ENCODE results near the gene TPRKB.
"Not testable (repeated sequence)": the region's sequence is repeated elsewhere in the genome, so short reads cannot be mapped to it uniquely, and the experiment has no call there.

The TPRKB gene

DNA sequence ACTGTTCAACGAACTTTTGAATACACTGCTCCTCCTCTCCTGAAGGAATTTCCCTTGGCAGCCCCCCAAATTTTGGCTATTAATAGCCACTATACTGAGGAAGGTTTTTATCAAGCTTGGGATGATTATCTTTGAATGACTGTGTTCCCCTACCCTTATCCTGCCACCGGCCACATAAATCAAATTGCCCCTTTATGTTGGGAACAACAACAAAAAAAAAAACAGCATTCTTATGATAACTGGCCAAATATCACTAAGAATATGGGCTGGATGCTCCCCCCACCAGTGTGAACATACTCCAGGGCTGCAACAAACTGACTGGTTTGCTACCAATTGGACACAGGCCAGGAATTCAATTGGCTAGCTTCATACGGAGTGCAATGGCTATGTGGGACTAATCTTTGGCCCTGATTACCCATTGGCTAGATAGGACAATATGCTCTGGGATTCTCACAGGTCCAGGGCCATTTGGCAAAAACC, 22.2 kb upstream of the TPRKB start:
- no peaks in the 10 kb centered on the region for H3K79me2 ChIP-seq (ENCODE audit: control insufficient read depth, low read length)
- H3K27ac ChIP-seq (ENCODE audit: low read depth, low read length) = no peak overlapping the region
- H3K27me3 ChIP-seq (ENCODE audit: control insufficient read depth, low read length) = no peaks in the 10 kb centered on the region
- no peak overlapping the region for H3K4me2 ChIP-seq (ENCODE audit: low read length)
- no peaks in the 10 kb centered on the region for H4K20me1 ChIP-seq (ENCODE audit: control insufficient read depth, insufficient read depth, low read depth, low read length)
- no peaks in the 10 kb centered on the region for H3K4me1 ChIP-seq (ENCODE audit: control insufficient read depth, low read length)
- no peaks in the 10 kb centered on the region for H3F3A ChIP-seq (ENCODE audit: control insufficient read depth, insufficient read depth)
- H3K36me3 ChIP-seq (ENCODE audit: control insufficient read depth, low read length) = peaks cover 37% of the 10 kb centered on the region
- no peaks in the 10 kb centered on the region for H3K9me3 ChIP-seq (ENCODE audit: control insufficient read depth, insufficient read depth, low read length)
- H3K4me3 ChIP-seq (ENCODE audit: low read length) = no peak overlapping the region
- TF ChIP-seq, protein P1, sequence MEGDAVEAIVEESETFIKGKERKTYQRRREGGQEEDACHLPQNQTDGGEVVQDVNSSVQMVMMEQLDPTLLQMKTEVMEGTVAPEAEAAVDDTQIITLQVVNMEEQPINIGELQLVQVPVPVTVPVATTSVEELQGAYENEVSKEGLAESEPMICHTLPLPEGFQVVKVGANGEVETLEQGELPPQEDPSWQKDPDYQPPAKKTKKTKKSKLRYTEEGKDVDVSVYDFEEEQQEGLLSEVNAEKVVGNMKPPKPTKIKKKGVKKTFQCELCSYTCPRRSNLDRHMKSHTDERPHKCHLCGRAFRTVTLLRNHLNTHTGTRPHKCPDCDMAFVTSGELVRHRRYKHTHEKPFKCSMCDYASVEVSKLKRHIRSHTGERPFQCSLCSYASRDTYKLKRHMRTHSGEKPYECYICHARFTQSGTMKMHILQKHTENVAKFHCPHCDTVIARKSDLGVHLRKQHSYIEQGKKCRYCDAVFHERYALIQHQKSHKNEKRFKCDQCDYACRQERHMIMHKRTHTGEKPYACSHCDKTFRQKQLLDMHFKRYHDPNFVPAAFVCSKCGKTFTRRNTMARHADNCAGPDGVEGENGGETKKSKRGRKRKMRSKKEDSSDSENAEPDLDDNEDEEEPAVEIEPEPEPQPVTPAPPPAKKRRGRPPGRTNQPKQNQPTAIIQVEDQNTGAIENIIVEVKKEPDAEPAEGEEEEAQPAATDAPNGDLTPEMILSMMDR (IDR thresholded peaks at IDR 0.05; ENCODE audit: low read depth, low read length, poor library complexity, severe bottlenecking) = no peak
- no peak for TF ChIP-seq EZH2phosphoT487 (IDR thresholded peaks at IDR 0.05; ENCODE audit: borderline replicate concordance, low read length)
- H3K9me2 ChIP-seq (replicated peaks; ENCODE audit: control insufficient read depth, low read length) = no peaks in the 10 kb centered on the region

DNA sequence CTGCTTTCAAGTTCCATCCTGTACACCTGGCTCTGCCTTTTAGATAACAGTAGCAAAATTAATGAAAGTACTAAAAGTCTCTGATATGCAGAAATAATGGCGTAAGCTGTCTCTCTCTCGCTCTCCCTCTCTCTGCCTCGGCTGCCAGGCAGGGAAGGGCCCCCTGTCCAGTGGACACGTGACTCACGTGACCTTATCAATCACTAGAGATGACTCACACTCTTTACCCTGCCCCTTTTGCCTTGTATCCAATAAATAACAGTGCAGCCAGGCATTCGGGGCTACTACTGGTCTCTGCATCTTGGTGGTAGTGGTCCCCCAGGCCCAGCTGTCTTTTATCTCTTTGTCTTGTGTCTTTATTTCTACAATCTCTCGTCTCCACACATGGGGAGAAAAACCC, 17.2 kb upstream of the TPRKB start:
- not testable (repeated sequence) for H3K36me3 ChIP-seq (ENCODE audit: control insufficient read depth, low read length); H3F3A ChIP-seq (ENCODE audit: control insufficient read depth, insufficient read depth); H3K4me2 ChIP-seq (ENCODE audit: low read length); H3K79me2 ChIP-seq (ENCODE audit: control insufficient read depth, low read length); H3K4me3 ChIP-seq (ENCODE audit: low read length); H3K4me1 ChIP-seq (ENCODE audit: control insufficient read depth, low read length); H3K27me3 ChIP-seq (ENCODE audit: control insufficient read depth, low read length); H3K9me2 ChIP-seq (replicated peaks; ENCODE audit: control insufficient read depth, low read length); H3K27ac ChIP-seq (ENCODE audit: low read depth, low read length); H4K20me1 ChIP-seq (ENCODE audit: control insufficient read depth, insufficient read depth, low read depth, low read length); H3K9me3 ChIP-seq (ENCODE audit: control insufficient read depth, insufficient read depth, low read length)

DNA sequence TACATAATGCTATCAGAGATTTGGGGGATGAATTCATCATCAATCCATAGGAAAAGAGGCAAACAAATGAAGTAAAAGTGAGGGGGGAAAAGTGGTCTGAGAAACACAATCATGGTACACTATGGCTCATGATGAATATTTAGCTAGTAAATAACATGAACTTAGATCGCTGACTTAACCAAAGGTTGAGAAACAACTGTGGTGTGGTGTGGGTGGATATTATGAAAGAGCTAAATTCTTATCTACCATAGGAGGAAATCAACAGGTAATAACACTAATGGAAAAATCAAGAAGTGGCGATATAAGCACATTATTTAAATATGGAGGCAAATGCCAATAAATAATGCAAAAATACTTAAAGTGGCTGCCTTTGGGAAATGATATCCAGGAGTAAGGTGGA, 12.2 kb upstream of the TPRKB start:
- no peak overlapping the region for H3K4me3 ChIP-seq (ENCODE audit: low read length)
- H3K79me2 ChIP-seq (ENCODE audit: control insufficient read depth, low read length) = no peaks in the 10 kb centered on the region
- no peak overlapping the region for H3K4me2 ChIP-seq (ENCODE audit: low read length)
- TF ChIP-seq, protein P1 (IDR thresholded peaks at IDR 0.05; ENCODE audit: low read depth, low read length, poor library complexity, severe bottlenecking) = no peak
- no peak for TF ChIP-seq EZH2phosphoT487 (IDR thresholded peaks at IDR 0.05; ENCODE audit: borderline replicate concordance, low read length)
- no peaks in the 10 kb centered on the region for H3K9me3 ChIP-seq (ENCODE audit: control insufficient read depth, insufficient read depth, low read length)
- no peak overlapping the region for H3K27ac ChIP-seq (ENCODE audit: low read depth, low read length)
- no peaks in the 10 kb centered on the region for H3K4me1 ChIP-seq (ENCODE audit: control insufficient read depth, low read length)
- H3K9me2 ChIP-seq (replicated peaks; ENCODE audit: control insufficient read depth, low read length) = no peaks in the 10 kb centered on the region
- H4K20me1 ChIP-seq (ENCODE audit: control insufficient read depth, insufficient read depth, low read depth, low read length) = no peaks in the 10 kb centered on the region
- no peaks in the 10 kb centered on the region for H3K27me3 ChIP-seq (ENCODE audit: control insufficient read depth, low read length)
- H3K36me3 ChIP-seq (ENCODE audit: control insufficient read depth, low read length) = no peaks in the 10 kb centered on the region
- H3F3A ChIP-seq (ENCODE audit: control insufficient read depth, insufficient read depth) = no peaks in the 10 kb centered on the region

DNA sequence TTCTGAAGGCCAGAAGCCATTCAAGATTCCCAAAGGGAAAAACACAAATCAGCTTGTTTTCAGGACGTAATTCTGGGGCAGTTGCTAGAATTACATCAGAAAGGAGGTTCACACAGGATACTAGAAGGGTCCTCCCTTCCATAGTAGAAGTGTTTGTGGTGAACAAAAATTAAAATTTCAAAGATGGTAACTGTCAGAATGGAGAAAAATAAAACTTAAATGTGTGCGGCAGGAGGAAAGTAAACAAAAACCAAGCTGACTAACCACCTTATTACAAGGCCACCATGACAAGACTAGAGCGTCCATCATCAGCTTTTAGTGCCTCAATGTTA, 9.7 kb upstream of the TPRKB start:
- Histone ChIP-seq H3K9me2 (replicated peaks; ENCODE audit: control insufficient read depth, low read length) (no peaks in the 10 kb centered on the region), H3K36me3 (ENCODE audit: control insufficient read depth, low read length) (no peaks in the 10 kb centered on the region)

More for the DNA sequence above, 9.7 kb upstream of the TPRKB start:
- H4K20me1 ChIP-seq (ENCODE audit: control insufficient read depth, insufficient read depth, low read depth, low read length) = no peaks in the 10 kb centered on the region
- H3K4me1 ChIP-seq (ENCODE audit: control insufficient read depth, low read length) = no peaks in the 10 kb centered on the region
- no peak overlapping the region for H3K27ac ChIP-seq (ENCODE audit: low read depth, low read length)
- no peak overlapping the region for H3K4me2 ChIP-seq (ENCODE audit: low read length)
- H3K4me3 ChIP-seq (ENCODE audit: low read length) = no peak overlapping the region
- no peaks in the 10 kb centered on the region for H3K9me3 ChIP-seq (ENCODE audit: control insufficient read depth, insufficient read depth, low read length)
- H3F3A ChIP-seq (ENCODE audit: control insufficient read depth, insufficient read depth) = no peaks in the 10 kb centered on the region
- TF ChIP-seq, protein P1 (IDR thresholded peaks at IDR 0.05; ENCODE audit: low read depth, low read length, poor library complexity, severe bottlenecking) = no peak
- TF ChIP-seq EZH2phosphoT487 (IDR thresholded peaks at IDR 0.05; ENCODE audit: borderline replicate concordance, low read length) = no peak
- H3K27me3 ChIP-seq (ENCODE audit: control insufficient read depth, low read length) = no peaks in the 10 kb centered on the region
- no peaks in the 10 kb centered on the region for H3K79me2 ChIP-seq (ENCODE audit: control insufficient read depth, low read length)

Data from DOHH2 (cell line).